Type B pancreatic cell (in vitro differentiated cells): ENCODE results near the gene KRT13. TPM values are rescaled to one million over a fixed set of nuclear protein-coding genes. Genes with fewer than 3 reads are reported as not detected.

Experiments
- DNase-seq: peaks from one replicate; pipeline ENCODE4 v3.0.0; 2021; ENCODE audit warnings: mixed read lengths; ENCODE audit not compliant: unreplicated experiment; ENCODE audit errors: extremely low spot score
- H3K27ac Mint-ChIP-seq: 2 replicates; pipeline ENCODE4 v1.8.0; 2021; ENCODE audit warnings: mild to moderate bottlenecking, mixed read lengths
- H3K27me3 Mint-ChIP-seq: 2 replicates; pipeline ENCODE4 v1.8.0; 2021; ENCODE audit warnings: mixed read lengths
- H3K36me3 Mint-ChIP-seq: 2 replicates; pipeline ENCODE4 v1.8.0; 2021; ENCODE audit warnings: mixed read lengths
- H3K4me1 Mint-ChIP-seq: one replicate; pipeline ENCODE4 v1.8.0; 2021; ENCODE audit warnings: mixed read lengths; ENCODE audit not compliant: unreplicated experiment
- H3K4me3 Mint-ChIP-seq: 2 replicates; pipeline ENCODE4 v1.8.0; 2021; ENCODE audit warnings: mild to moderate bottlenecking, mixed read lengths
- H3K9me3 Mint-ChIP-seq: 2 replicates; pipeline ENCODE4 v1.8.0; 2021; ENCODE audit warnings: mixed read lengths
- total RNA-seq: library from RNA; stranded (reverse); gene quantifications from 2 replicates; pipeline ENCODE4 v1.2.1, GENCODE V29; 2021; ENCODE audit warnings: low replicate concordance
- TF ChIP-seq, protein P1 (sequence below): fragments of 200-600 bp; sonication (generic); conservative IDR thresholded peaks from 2 replicates; pipeline ENCODE4 v1.5.0; 2021; ENCODE audit warnings: antibody characterized with exemption, mild to moderate bottlenecking

KRT13 gene
- total RNA-seq, 1 donor from 2014 or later = 869 TPM

DNA sequence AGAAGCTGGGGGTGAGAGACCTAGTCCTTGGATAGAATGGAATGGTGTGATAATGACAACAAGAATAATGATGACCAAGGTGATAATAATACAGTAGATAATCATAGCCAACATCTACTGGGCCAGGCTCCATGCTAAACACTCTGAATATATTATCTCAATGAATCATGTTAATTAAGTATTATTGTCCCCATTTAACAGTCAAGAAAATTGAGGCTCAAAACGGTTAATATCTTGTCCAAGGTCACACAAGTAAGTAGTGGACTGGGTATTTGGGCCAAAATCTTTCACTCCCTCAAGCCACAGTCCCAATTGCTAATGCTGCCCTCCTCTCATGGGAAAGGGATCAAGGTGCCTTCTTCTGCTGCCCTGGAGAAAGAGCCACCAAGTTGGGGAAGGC lies 26.6 kb upstream of the KRT13 start:
- no peak for DNase-seq
- H3K4me1 Mint-ChIP-seq = peaks cover 24% of the 10 kb centered on the region
- H3K9me3 Mint-ChIP-seq = no peaks in the 10 kb centered on the region
- TF ChIP-seq, protein P1, sequence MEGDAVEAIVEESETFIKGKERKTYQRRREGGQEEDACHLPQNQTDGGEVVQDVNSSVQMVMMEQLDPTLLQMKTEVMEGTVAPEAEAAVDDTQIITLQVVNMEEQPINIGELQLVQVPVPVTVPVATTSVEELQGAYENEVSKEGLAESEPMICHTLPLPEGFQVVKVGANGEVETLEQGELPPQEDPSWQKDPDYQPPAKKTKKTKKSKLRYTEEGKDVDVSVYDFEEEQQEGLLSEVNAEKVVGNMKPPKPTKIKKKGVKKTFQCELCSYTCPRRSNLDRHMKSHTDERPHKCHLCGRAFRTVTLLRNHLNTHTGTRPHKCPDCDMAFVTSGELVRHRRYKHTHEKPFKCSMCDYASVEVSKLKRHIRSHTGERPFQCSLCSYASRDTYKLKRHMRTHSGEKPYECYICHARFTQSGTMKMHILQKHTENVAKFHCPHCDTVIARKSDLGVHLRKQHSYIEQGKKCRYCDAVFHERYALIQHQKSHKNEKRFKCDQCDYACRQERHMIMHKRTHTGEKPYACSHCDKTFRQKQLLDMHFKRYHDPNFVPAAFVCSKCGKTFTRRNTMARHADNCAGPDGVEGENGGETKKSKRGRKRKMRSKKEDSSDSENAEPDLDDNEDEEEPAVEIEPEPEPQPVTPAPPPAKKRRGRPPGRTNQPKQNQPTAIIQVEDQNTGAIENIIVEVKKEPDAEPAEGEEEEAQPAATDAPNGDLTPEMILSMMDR = no peak
- peaks cover 31% of the 10 kb centered on the region for H3K27me3 Mint-ChIP-seq
- H3K4me3 Mint-ChIP-seq = no peak overlapping the region
- no peak overlapping the region for H3K27ac Mint-ChIP-seq
- H3K36me3 Mint-ChIP-seq = peaks cover under 1% of the 10 kb centered on the region

DNA sequence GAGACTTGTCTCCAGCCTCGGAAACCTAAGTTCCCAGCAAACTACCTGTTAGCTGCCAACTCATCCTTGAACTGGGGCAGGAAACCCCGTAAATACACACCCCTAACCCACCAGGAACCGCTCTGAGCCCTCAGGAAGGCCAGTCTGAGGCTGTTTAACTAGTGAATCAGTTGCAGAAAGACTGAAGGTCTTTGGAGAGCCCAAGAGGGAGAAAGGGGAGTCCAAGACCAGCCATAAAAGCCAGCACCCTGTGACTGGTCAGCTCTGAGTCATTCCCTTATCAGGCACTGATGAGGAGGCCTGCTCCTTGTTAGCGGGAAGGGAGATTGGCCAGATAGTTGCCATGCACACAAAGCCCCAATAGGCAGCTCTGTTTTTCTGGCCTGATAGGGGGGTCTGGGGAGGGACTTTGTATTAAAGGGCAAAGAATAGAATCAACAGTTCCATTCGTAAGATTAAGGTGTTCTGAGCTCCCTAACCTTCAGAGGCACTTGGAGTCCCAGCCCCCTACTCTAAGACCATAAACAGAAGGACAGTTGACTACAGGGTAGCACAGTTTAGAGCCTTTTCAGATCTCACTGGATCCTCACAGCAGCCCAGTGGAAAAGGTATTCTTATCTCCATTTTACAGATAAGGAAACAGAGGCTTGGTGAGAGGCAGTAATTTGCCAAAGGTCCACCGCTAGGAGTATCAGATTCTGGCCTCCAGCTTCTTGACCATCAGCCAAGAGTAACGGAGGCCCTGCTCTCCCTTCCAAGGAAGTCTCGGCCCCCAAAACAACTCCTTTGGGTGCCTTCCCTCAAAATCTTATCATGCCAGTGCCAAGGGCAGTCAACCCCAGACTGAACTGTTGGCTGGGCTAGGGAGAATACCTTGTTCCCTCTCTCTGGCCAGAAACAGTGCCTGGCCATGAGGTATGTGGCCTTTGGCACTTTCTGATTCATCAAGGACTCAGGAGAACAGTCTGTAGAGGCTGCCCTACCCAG lies 24.9 kb upstream of the KRT13 start:
- peaks cover 46% of the 10 kb centered on the region for H3K27me3 Mint-ChIP-seq

DNA sequence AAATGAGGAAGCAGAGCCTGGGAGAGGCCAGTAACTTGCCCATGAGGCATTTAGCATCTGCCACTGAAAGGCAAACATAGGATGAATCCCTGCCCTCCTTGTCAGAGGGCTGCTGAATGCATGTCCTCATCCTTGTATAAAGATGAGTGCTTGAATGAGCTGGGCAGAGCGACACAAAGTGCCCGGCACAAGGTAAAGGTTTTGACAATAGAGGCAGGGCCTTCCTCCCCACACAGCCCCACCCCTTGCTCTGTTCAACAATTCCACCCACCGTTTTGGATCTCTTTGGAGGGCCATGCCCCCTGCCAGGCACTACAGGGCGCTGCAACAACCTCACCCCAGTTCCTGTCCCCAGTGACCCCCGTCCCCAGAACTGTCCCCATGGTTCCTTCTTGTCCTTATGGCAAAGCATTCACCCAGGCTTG lies 24.1 kb upstream of the KRT13 start:
- Mint-ChIP-seq H3K27ac (peak overlapping the region; percentile 99), H3K27me3 (peaks cover 46% of the 10 kb centered on the region), H3K4me3 (peak overlapping the region; percentile 89), H3K4me1 (peaks cover 17% of the 10 kb centered on the region), H3K36me3 (peaks cover 17% of the 10 kb centered on the region), H3K9me3 (no peaks in the 10 kb centered on the region)
- no peak for DNase-seq
- TF ChIP-seq, protein P1 = no peak

More for the DNA sequence above, 24.9 kb upstream of the KRT13 start:
- Mint-ChIP-seq H3K27ac (peak overlapping the region; percentile 99), H3K4me3 (peak overlapping the region; percentile 89), H3K4me1 (peaks cover 21% of the 10 kb centered on the region), H3K9me3 (no peaks in the 10 kb centered on the region), H3K36me3 (peaks cover 11% of the 10 kb centered on the region)
- TF ChIP-seq, protein P1 = no peak
- DNase-seq = no peak

DNA sequence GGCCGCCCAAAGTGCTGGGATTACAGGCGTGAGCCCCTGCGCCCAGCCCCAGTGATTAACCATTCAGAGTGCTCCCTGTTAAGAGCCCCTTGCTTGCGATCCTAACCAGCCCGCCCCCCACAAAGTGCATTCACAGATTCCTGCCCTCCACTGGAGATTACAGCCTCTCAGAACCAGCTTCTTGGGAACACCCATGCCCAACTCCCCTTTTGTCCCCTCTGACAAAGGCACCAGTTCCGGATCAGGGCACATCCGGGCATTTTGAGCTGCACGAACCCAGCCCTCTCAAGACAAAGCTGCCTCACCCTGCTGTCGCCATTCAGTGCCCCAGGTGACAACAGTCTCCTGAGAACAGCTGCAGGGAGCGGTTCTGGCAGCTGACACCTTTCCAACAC lies 23.5 kb upstream of the KRT13 start:
- Mint-ChIP-seq H3K27me3 (peaks cover 46% of the 10 kb centered on the region), H3K4me1 (peaks cover 17% of the 10 kb centered on the region), H3K36me3 (peaks cover 17% of the 10 kb centered on the region), H3K9me3 (no peaks in the 10 kb centered on the region), H3K4me3 (peak overlapping the region; percentile 89), H3K27ac (peak overlapping the region; percentile 99)
- no peak for DNase-seq
- TF ChIP-seq, protein P1 = no peak

DNA sequence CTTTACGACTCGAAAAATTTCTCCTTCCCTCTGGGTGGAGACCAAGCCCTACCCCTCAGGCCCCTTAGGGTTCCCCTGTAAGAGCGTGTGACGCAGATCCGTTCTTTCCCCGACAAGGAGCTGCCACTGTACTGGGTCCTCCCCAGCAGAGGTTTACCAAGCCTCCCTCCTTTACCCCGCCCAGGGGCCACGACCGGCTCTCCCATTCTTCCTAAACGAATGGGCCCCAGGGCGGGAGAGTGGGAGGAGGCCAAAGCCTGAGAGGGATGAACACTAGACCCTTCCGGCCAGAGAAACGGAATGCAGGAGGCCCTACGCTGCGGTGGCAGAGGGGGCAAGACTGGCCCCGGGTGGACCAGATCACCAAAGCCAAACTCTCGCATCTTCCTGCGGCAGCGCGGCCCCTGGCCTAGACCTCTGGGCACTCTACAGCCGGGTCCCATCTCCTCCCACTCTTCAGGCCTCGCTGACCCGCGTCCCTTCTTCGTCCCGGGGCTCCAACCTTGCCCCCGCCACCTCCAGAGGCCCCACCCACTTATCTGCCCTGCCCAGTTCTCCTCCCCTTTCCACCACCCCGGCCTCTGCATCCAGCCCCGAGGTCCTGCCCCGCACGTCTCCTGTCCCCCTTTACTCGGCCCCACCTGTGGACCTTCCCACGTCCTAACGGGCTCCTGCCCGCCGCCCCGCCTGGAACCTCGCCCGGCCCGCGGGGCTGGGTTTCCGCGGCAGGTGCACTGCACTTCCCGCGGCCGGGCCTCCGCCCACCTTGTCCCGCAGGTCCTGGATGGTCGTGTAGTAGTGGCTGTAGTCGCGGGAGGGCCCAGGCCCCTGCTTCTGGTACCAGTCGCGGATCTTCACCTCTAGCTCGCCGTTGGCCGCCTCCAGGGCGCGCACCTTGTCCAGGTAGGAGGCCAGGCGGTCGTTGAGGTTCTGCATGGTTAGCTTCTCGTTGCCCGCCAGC lies 21.9 kb upstream of the KRT13 start:
- Mint-ChIP-seq H3K4me3 (peak overlapping the region; percentile 89), H3K27me3 (peaks cover 42% of the 10 kb centered on the region), H3K36me3 (peaks cover 21% of the 10 kb centered on the region), H3K9me3 (no peaks in the 10 kb centered on the region), H3K27ac (peak overlapping the region; percentile 99), H3K4me1 (peaks cover 17% of the 10 kb centered on the region)
- no peak for DNase-seq
- TF ChIP-seq, protein P1 = no peak
